Common myeloid progenitor, CD34-positive (primary cell): Measurements from ENCODE around the gene NFIC.
A peak's percentile ranks its signal among the peaks of the same experiment; 100 is the strongest.
"Not testable (repeated sequence)": the region's sequence is repeated elsewhere in the genome, so short reads cannot be mapped to it uniquely, and the experiment has no call there.

Experiments used
- CTCF ChIA-PET: fragments of 350-600 bp; sonication (Branson Sonifier 250); formaldehyde crosslinking; loops from one replicate; lab custom pipeline; 2021; ENCODE audit warnings: antibody characterized with exemption; lab: Charles Lee
- POLR2A ChIA-PET: fragments of 350-600 bp; sonication (Branson Sonifier 250); formaldehyde crosslinking; loops from one replicate; lab custom pipeline; 2021; ENCODE audit warnings: antibody characterized with exemption; lab: Charles Lee
- DNase-seq, 3 donors: peaks; one replicate each; pipeline versions ENCODE4 v3.0.0 to v3.0.0-alpha.2; 2013
- H3K27ac ChIP-seq, 2 experiments: 1 replicate in 1 of 2; 2 replicates in 1 of 2; pipeline ENCODE4 v1.7.0; 2013; ENCODE audit warnings: inconsistent platforms in 2 of 2, low read length in 2 of 2, mild to moderate bottlenecking in 2 of 2, low read depth in 1 of 2, moderate library complexity in 1 of 2; ENCODE audit not compliant: severe bottlenecking in 2 of 2, insufficient read depth in 1 of 2, poor library complexity in 1 of 2
- H3K27me3 ChIP-seq, 5 experiments: replicated peaks in 2 of 5; 1 replicate in 3 of 5; 2 replicates in 2 of 5; pipeline versions ENCODE4 v1.6.1 to v1.7.0; 2013; ENCODE audit warnings: low read length in 4 of 5, mild to moderate bottlenecking in 2 of 5, moderate library complexity in 2 of 5, inconsistent platforms in 1 of 5; ENCODE audit not compliant: insufficient read depth in 5 of 5, control insufficient read depth in 4 of 5
- H3K36me3 ChIP-seq, 4 experiments: 1 replicate in 2 of 4; 2 replicates in 2 of 4; pipeline versions ENCODE4 v1.6.1 to v1.7.0; 2013; ENCODE audit warnings: low read length in 3 of 4, control low read depth in 1 of 4, mild to moderate bottlenecking in 1 of 4; ENCODE audit not compliant: control insufficient read depth in 4 of 4, insufficient read depth in 4 of 4
- H3K4me1 ChIP-seq, 4 experiments: 1 replicate in 3 of 4; 2 replicates in 1 of 4; pipeline versions ENCODE4 v1.6.1 to v1.7.1; 2013; ENCODE audit warnings: low read length in 3 of 4, mild to moderate bottlenecking in 3 of 4, control low read depth in 1 of 4, inconsistent platforms in 1 of 4, moderate library complexity in 1 of 4; ENCODE audit not compliant: control insufficient read depth in 4 of 4, insufficient read depth in 4 of 4; ENCODE audit errors: control extremely low read depth in 1 of 4
- H3K4me3 ChIP-seq, 7 experiments: 1 replicate in 4 of 7; 2 replicates in 3 of 7; pipeline versions ENCODE4 v1.5.1 to v1.7.0; 2013; ENCODE audit warnings: mild to moderate bottlenecking in 7 of 7, low read length in 6 of 7, moderate library complexity in 6 of 7, inconsistent platforms in 2 of 7, low read depth in 2 of 7, control low read depth in 1 of 7; ENCODE audit not compliant: insufficient read depth in 4 of 7, control insufficient read depth in 1 of 7; ENCODE audit errors: extremely low read depth in 1 of 7
- H3K9me3 ChIP-seq, 5 experiments: 1 replicate in 4 of 5; 2 replicates in 1 of 5; pipeline versions ENCODE4 v1.6.1 to v1.7.1; 2013; ENCODE audit warnings: low read length in 4 of 5, mild to moderate bottlenecking in 2 of 5, inconsistent platforms in 1 of 5, low read depth in 1 of 5, moderate library complexity in 1 of 5; ENCODE audit not compliant: control insufficient read depth in 4 of 5, insufficient read depth in 2 of 5; ENCODE audit errors: control extremely low read depth in 1 of 5
- WGBS: methylation state at CpG from one replicate; pipeline ENCODE4 v1.1.5; 2013; ENCODE audit not compliant: insufficient coverage; 5-methylcytosine and 5-hydroxymethylcytosine counted together

Gene NFIC

DNA sequence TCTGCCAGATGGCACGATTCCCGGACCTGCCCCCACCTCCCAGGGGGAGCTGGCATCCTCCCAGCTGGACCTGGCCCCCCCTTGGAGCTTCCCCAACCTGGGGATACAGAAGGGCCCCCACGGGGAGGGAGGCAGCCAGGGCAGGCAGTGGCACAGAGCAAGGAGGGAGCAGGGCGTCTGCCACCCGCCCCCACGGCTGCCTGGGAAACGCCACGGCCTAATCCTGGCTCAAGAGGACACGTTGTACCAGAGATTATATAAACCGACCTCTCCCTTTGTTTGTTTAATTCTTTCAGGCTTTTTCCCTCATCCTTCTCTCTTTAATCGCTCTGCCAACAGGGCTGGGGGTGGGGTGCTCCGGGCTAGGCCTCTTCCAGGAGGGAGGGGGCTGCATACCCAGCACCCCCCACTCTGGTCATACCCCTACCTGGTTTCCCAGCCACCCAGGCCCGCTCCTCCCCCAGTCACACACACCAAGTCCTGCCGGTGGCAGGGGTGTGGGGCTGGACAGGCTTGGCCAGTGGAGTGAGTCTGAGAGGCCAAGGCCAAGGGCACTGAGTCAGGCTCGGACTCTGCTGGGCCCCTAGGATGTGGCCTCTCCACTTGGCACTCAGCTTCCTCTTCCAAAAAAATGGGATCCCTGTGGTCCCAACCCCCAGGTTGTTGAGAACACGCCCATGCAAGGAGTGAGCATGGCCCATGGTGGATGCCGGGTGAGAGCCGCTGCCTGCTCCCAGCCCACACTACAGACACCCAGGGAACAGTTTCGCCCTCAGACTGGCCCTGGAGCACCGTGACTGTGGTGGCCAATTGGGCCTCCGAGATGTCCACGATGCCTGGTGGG, 29.5 kb upstream of the NFIC start:
- no peak for DNase-seq
- H3K27me3 ChIP-seq = no peaks in the 10 kb centered on the region
- POLR2A ChIA-PET = no interaction called here
- CTCF ChIA-PET = interaction anchor here (1.0 to 1.1 kb wide), 2 partner anchors 18 to 93 kb away, joined by 3 to 5 read pairs; no protein-coding TSS in a partner anchor
- WGBS = 56% methylated on average over 11 of the region's 22 CpGs
- no peak overlapping the region for H3K27ac ChIP-seq
- H3K36me3 ChIP-seq = no peaks in the 10 kb centered on the region
- H3K4me3 ChIP-seq = no peak overlapping the region
- H3K4me1 ChIP-seq = peaks cover 0 to 40% (median 24%) of the 10 kb centered on the region in 4 experiments
- H3K9me3 ChIP-seq = peaks cover 0 to 2% (median 0%) of the 10 kb centered on the region in 5 experiments

DNA sequence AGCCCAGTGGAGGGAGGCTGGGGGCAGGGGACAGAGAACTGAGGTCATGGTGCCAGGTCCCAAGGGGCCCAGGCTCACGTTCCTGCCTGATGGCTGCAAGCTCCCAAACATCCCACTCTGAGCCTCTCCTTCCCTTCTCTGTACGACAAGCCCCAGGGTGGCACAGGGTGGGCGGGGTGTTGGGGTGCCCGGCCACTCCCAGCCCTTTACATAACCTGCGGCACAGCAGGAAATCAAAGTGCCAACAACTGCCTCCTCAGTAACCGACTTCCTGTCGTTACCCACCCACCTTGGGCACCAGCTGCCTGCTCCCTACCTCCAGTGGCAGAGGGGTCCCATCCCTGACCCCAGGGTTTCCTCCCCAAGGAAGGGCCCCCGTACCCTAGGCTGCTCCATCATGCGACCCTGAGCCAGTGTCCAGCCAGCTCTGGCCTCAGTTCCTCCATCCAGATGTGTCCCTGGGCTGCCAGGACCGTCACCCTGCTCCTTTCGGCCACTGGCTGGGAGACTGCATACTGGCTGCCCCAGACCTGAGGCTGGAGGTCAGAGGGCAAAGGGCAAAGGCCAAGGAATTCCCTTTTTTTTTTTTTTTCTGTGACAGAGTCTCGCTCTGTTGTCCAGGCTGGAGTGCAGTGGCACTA, 27.7 kb upstream of the NFIC start:
- WGBS = 3% methylated on average over 8 of the region's 12 CpGs
- CTCF ChIA-PET = interaction anchor here (1.3 to 1.8 kb wide), 2 partner anchors 91 to 134 kb away, joined by 3 to 5 read pairs; no protein-coding TSS in a partner anchor
- no peaks in the 10 kb centered on the region for H3K27me3 ChIP-seq
- H3K36me3 ChIP-seq = no peaks in the 10 kb centered on the region
- peak overlapping the region in 1 of 2 experiments; percentile 43 for H3K27ac ChIP-seq
- H3K4me1 ChIP-seq = peaks cover 0 to 53% (median 34%) of the 10 kb centered on the region in 4 experiments
- H3K4me3 ChIP-seq = peak overlapping the region in 3 of 7 experiments; percentile 19 to 55 (median 47)
- POLR2A ChIA-PET = interaction anchor here (0.6 kb wide), 1 partner anchor 141 kb away, joined by 3 read pairs; no protein-coding TSS in a partner anchor
- DNase-seq = peak; percentile 50 to 89 (median 74)
- no peaks in the 10 kb centered on the region for H3K9me3 ChIP-seq

DNA sequence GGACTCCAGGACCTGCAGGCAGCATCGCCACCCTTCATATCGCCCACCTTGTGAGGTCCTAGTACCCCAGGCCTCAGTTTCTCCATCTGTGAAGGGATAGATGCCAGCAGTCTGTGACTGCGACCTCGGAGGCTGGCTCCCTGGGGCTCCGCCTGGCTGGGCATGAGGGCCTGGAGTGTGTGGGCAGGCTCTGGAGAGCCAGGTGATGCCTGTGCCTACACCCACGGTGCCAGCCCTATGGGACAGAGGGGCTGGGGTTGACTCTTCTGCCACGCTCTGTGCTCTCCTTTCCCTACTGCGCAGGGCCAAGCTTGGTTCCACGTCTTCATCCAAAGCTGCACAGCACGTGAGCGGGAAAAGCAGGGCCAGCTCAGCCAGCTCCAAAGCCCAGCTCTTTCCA, 26.0 kb upstream of the NFIC start:
- no peaks in the 10 kb centered on the region for H3K9me3 ChIP-seq
- H3K4me1 ChIP-seq = peaks cover 0 to 56% (median 36%) of the 10 kb centered on the region in 4 experiments
- DNase-seq = no peak
- no peaks in the 10 kb centered on the region for H3K27me3 ChIP-seq
- no peak overlapping the region for H3K4me3 ChIP-seq
- ChIA-PET POLR2A (no interaction called here), CTCF (interaction anchor here (1.2 kb wide), 1 partner anchor 89 kb away, joined by 5 read pairs; no protein-coding TSS in a partner anchor)
- no peak overlapping the region for H3K27ac ChIP-seq
- no peaks in the 10 kb centered on the region for H3K36me3 ChIP-seq
- 94% methylated on average over 11 of the region's 11 CpGs for WGBS

GRCh38 chr19:3342246-3342645, 24.1 kb upstream of the NFIC start:
- Histone ChIP-seq H3K36me3 (no peaks in the 10 kb centered on the region), H3K27ac (no peak overlapping the region), H3K9me3 (no peaks in the 10 kb centered on the region), H3K4me1 (peaks cover 0 to 48% (median 32%) of the 10 kb centered on the region in 4 experiments), H3K4me3 (peak overlapping the region in 1 of 7 experiments; percentile 55), H3K27me3 (no peaks in the 10 kb centered on the region)
- POLR2A ChIA-PET = interaction anchor here (0.6 to 0.7 kb wide), 2 partner anchors 78 to 648 kb away, joined by 6 read pairs; no protein-coding TSS in a partner anchor
- 75% methylated on average over 5 of the region's 9 CpGs for WGBS
- no peak for DNase-seq
- CTCF ChIA-PET = interaction anchor here (1.0 to 3.1 kb wide), 8 partner anchors 9 to 142 kb away, joined by 3 to 22 read pairs (median 5); no protein-coding TSS in a partner anchor

DNA sequence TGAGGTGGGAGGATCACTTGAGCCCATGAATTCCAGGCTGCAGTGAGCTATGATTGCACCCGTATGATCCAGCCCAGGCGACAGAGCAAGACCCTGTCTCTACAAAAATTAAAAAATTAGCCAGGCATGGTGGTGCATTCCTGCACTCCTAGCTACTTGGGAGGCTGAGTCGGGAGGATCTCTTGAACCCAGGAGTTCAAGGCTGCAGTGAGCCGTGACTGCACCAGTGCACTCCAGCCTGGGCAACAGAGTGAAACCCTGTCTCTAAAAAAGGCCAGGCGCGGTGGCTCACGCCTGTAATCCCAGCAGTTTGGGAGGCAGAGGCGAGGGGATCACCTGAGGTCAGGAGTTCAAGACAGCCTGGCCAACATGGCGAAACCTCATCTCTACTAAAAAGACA, 23.4 kb upstream of the NFIC start:
- CTCF ChIA-PET = interaction anchor here (0.7 to 3.1 kb wide), 13 partner anchors 9 to 143 kb away, joined by 3 to 22 read pairs (median 5); no protein-coding TSS in a partner anchor
- Histone ChIP-seq H3K4me3 (peak overlapping the region in 1 of 7 experiments; percentile 48), H3K4me1 (peaks cover 0 to 41% (median 29%) of the 10 kb centered on the region in 4 experiments)
- H3K36me3 ChIP-seq, DNase-seq, H3K27ac ChIP-seq, POLR2A ChIA-PET, H3K27me3 ChIP-seq, H3K9me3 ChIP-seq: not testable (repeated sequence)
- 98% methylated on average over 9 of the region's 9 CpGs for WGBS

DNA sequence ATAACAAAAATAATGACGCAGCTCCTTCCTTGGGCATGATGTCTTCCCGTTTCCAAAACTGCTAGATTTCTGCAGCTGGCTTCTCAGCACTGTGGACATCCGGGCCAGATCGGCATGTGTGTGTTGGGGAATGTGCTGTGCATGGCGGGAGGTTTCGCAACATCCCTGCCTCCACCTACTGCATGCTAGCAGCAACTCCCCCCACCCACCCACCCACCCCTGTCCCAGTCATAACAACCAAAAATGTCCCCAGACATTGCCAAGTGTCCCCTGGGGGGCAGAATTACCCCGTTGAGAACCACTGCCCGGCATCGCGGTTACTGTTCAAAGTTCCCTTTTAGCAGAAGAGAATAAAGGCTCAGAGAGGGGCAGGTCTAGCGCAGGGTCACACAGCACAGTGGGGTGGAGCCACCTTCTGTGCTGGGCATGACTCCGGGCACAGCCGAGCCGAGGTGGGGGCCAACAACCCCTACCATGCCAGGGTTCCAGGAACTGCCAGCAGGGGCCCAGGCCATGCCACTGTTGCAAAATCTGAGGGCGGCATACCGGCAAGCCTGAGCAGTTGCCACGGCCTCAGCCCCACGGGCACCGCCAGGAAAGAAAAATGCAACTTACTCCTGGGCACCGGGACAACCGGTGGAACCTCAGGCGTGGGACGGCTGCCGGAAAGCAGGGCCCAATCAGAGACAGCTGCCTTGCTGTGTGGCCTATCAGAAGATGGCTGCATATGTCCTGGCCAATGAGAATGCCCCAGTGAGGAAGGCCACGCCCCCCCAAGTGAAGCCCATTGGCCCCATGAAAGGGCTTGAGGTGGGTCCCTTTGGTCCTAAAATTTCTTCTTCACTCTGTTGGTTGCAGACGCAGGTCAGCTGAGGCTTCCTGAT, 22.5 kb upstream of the NFIC start:
- peak; percentile 83 to 94 (median 93) for DNase-seq
- Histone ChIP-seq H3K36me3 (no peaks in the 10 kb centered on the region), H3K9me3 (no peaks in the 10 kb centered on the region), H3K4me1 (peaks cover 0 to 34% (median 23%) of the 10 kb centered on the region in 4 experiments), H3K4me3 (peak overlapping the region in 1 of 7 experiments; percentile 48), H3K27ac (no peak overlapping the region), H3K27me3 (no peaks in the 10 kb centered on the region)
- ChIA-PET POLR2A (no interaction called here), CTCF (interaction anchor here (0.7 to 3.1 kb wide), 11 partner anchors 8 to 142 kb away, joined by 3 to 22 read pairs (median 5); no protein-coding TSS in a partner anchor)
- WGBS = 50% methylated on average over 21 of the region's 26 CpGs
